Body of pancreas (tissue), 4 donors: ENCODE measurements around the gene WDR41.
"Not testable (repeated sequence)": the region's sequence is repeated elsewhere in the genome, so short reads cannot be mapped to it uniquely, and the experiment has no call there.

Experiments
- CTCF ChIP-seq, 7 experiments: fragments of 450-650 bp in 4 of 7; fragments of 200-600 bp in 3 of 7; sonication (generic) in 3 of 7; IDR thresholded peaks; one replicate each; pipeline ENCODE4 v1.5.1; 2016 to 2019; ENCODE audit warnings: antibody characterized with exemption in 7 of 7
- POLR2A ChIP-seq, 3 donors: fragments of 450-650 bp; IDR thresholded peaks; one replicate each; pipeline ENCODE4 v1.6.1; 2016; ENCODE audit warnings: antibody characterized with exemption in 3 of 3, mild to moderate bottlenecking in 2 of 3

- not testable (repeated sequence) for TF ChIP-seq CTCF, POLR2A (IDR thresholded peaks at IDR 0.05)
These were observed 23.2 kb downstream of the WDR41 start for GRCh38 chr5:77468875-77469274.
